ENCODE results near the gene SMYD2. TPM values are rescaled to one million over a fixed set of nuclear protein-coding genes. Genes with fewer than 3 reads are reported as not detected.

The SMYD2 gene
- total and polyA plus RNA-seq, 2 experiments from 2014 or later = 3.6 to 5.9 TPM

DNA sequence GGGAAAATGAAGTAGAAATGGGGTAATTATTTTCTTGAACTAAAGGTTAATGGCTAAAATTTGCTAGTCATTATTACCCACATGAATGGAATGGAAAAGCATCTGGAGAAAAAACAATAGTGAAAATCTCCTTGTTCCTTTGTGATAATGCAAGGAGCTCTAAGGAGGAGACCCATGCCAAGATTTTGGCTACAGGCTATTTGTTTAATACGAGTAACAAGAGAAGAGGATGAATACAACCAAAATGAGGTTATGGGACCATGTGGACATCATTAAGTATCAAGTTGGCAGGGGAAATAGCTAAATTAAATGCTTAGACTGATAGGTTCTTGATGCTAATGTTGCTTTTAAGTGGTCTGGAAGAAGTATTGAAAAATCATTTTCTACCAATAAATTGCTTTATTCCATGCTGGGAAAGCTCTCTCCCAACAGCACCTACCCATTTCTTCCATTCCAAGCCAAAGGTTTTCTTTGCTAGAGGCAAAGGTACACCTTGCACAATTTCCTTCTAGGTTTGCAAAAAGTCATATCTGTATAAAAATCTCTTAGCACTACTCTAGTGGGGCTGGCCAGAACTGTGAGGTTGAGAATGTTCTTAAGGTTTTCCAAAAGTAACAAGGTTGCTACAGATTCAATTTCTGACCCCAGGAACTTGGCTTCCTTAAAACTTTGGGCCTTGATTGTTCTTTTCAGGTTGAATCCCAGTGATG lies 100.2 kb downstream of the SMYD2 start:
- TF ChIP-seq NANOG (IDR thresholded peaks at IDR 0.05; ENCODE audit: borderline replicate concordance) (no peak), EZH2 (IDR thresholded peaks at IDR 0.05; ENCODE audit: low read depth, unreplicated experiment) (no peak), STAT1 (IDR thresholded peaks at IDR 0.05; ENCODE audit: unreplicated experiment) (no peak), JUNB (IDR thresholded peaks at IDR 0.05; ENCODE audit: unreplicated experiment) (no peak), ZNF331 (CRISPR knock-in tag; IDR thresholded peaks at IDR 0.05; ENCODE audit: low read depth) (no peak), CTCF (conservative IDR thresholded peaks at IDR 0.05; ENCODE audit: low read depth in 2 of 2) (no peak), CREB1 (CRISPR knock-in tag; IDR thresholded peaks at IDR 0.05; ENCODE audit: low read depth) (no peak), REST (IDR thresholded peaks at IDR 0.05; ENCODE audit: unreplicated experiment) (no peak), EZH2phosphoT487 (IDR thresholded peaks at IDR 0.05; ENCODE audit: unreplicated experiment) (no peak), ETS1 (IDR thresholded peaks at IDR 0.05) (no peak), ZNF114 (CRISPR knock-in tag; IDR thresholded peaks at IDR 0.05) (no peak), POLR2AphosphoS5 (IDR thresholded peaks at IDR 0.05; ENCODE audit: low read depth) (no peak)
- TF ChIP-seq, protein P1, sequence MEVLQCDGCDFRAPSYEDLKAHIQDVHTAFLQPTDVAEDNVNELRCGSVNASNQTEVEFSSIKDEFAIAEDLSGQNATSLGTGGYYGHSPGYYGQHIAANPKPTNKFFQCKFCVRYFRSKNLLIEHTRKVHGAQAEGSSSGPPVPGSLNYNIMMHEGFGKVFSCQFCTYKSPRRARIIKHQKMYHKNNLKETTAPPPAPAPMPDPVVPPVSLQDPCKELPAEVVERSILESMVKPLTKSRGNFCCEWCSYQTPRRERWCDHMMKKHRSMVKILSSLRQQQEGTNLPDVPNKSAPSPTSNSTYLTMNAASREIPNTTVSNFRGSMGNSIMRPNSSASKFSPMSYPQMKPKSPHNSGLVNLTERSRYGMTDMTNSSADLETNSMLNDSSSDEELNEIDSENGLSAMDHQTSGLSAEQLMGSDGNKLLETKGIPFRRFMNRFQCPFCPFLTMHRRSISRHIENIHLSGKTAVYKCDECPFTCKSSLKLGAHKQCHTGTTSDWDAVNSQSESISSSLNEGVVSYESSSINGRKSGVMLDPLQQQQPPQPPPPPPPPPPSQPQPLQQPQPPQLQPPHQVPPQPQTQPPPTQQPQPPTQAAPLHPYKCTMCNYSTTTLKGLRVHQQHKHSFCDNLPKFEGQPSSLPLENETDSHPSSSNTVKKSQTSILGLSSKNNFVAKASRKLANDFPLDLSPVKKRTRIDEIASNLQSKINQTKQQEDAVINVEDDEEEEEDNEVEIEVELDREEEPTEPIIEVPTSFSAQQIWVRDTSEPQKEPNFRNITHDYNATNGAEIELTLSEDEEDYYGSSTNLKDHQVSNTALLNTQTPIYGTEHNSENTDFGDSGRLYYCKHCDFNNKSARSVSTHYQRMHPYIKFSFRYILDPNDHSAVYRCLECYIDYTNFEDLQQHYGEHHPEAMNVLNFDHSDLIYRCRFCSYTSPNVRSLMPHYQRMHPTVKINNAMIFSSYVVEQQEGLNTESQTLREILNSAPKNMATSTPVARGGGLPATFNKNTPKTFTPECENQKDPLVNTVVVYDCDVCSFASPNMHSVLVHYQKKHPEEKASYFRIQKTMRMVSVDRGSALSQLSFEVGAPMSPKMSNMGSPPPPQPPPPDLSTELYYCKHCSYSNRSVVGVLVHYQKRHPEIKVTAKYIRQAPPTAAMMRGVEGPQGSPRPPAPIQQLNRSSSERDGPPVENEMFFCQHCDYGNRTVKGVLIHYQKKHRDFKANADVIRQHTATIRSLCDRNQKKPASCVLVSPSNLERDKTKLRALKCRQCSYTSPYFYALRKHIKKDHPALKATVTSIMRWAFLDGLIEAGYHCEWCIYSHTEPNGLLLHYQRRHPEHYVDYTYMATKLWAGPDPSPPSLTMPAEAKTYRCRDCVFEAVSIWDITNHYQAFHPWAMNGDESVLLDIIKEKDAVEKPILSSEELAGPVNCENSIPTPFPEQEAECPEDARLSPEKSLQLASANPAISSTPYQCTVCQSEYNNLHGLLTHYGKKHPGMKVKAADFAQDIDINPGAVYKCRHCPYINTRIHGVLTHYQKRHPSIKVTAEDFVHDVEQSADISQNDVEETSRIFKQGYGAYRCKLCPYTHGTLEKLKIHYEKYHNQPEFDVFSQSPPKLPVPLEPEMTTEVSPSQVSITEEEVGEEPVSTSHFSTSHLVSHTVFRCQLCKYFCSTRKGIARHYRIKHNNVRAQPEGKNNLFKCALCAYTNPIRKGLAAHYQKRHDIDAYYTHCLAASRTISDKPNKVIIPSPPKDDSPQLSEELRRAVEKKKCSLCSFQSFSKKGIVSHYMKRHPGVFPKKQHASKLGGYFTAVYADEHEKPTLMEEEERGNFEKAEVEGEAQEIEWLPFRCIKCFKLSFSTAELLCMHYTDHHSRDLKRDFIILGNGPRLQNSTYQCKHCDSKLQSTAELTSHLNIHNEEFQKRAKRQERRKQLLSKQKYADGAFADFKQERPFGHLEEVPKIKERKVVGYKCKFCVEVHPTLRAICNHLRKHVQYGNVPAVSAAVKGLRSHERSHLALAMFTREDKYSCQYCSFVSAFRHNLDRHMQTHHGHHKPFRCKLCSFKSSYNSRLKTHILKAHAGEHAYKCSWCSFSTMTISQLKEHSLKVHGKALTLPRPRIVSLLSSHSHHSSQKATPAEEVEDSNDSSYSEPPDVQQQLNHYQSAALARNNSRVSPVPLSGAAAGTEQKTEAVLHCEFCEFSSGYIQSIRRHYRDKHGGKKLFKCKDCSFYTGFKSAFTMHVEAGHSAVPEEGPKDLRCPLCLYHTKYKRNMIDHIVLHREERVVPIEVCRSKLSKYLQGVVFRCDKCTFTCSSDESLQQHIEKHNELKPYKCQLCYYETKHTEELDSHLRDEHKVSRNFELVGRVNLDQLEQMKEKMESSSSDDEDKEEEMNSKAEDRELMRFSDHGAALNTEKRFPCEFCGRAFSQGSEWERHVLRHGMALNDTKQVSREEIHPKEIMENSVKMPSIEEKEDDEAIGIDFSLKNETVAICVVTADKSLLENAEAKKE (CRISPR knock-in tag; IDR thresholded peaks at IDR 0.05) = no peak
- Histone ChIP-seq H3K79me2 (replicated peaks; ENCODE audit: insufficient read depth) (no peaks in the 10 kb centered on the region), H3K36me3 (ENCODE audit: insufficient read depth) (peaks cover 11% of the 10 kb centered on the region), H3F3A (replicated peaks; ENCODE audit: low read depth) (no peaks in the 10 kb centered on the region), H2AFZ (no peak overlapping the region), H3K4me1 (ENCODE audit: insufficient read depth) (peaks cover 25% of the 10 kb centered on the region), H3K9me2 (ENCODE audit: insufficient read depth) (no peaks in the 10 kb centered on the region), H3K4me2 (no peak overlapping the region), H3K4me3 (no peak overlapping the region), H3K27me3 (ENCODE audit: insufficient read depth) (no peaks in the 10 kb centered on the region), H3K27ac (ENCODE audit: low read depth) (peak overlapping the region; percentile 63; the same call in 1 of the 2 replicates), H4K20me1 (replicated peaks; ENCODE audit: insufficient read depth) (no peaks in the 10 kb centered on the region)
- Mint-ChIP-seq H3K9me3 (no peaks in the 10 kb centered on the region), H3K4me1 (peaks cover 23% of the 10 kb centered on the region), H3K4me3 (no peak overlapping the region), H3K27me3 (ENCODE audit: insufficient read depth, low read depth, poor library complexity) (peaks cover 5% of the 10 kb centered on the region), H3K36me3 (ENCODE audit: low read depth) (peaks cover 42% of the 10 kb centered on the region), H3K27ac (no peak overlapping the region)
- DNase-seq (ENCODE audit: low spot score) (no peak), ATAC-seq (no peak)

All from GM23338 (cell line).